Fibroblast of villous mesenchyme (primary cell): ENCODE results near the gene PKD2L2. TPM values are rescaled to one million over a fixed set of nuclear protein-coding genes. Genes with fewer than 3 reads are reported as not detected.
"Not testable (repeated sequence)": the region's sequence is repeated elsewhere in the genome, so short reads cannot be mapped to it uniquely, and the experiment has no call there.

Experiments used
- DNase-seq: peaks from one replicate; pipeline ENCODE4 v3.0.0-alpha.2; 2010; ENCODE audit warnings: low read depth
- H3K4me3 ChIP-seq: 2 replicates; pipeline ENCODE4 v1.5.1; 2011; ENCODE audit warnings: low read depth, mild to moderate bottlenecking, low read length
- total RNA-seq: library from RNA; depleted of rRNA; stranded (reverse); fragments of >200 nt; gene quantifications from 2 replicates; pipeline ENCODE4 v1.2.3, GENCODE V29; 2012
- TF ChIP-seq, protein P1 (sequence below): IDR thresholded peaks from 2 replicates; pipeline ENCODE4 v1.5.1; 2012; ENCODE audit warnings: low read depth, mild to moderate bottlenecking, low read length; ENCODE audit not compliant: insufficient read depth

The PKD2L2 gene
- total RNA-seq, 1 donor, result not detected

DNA sequence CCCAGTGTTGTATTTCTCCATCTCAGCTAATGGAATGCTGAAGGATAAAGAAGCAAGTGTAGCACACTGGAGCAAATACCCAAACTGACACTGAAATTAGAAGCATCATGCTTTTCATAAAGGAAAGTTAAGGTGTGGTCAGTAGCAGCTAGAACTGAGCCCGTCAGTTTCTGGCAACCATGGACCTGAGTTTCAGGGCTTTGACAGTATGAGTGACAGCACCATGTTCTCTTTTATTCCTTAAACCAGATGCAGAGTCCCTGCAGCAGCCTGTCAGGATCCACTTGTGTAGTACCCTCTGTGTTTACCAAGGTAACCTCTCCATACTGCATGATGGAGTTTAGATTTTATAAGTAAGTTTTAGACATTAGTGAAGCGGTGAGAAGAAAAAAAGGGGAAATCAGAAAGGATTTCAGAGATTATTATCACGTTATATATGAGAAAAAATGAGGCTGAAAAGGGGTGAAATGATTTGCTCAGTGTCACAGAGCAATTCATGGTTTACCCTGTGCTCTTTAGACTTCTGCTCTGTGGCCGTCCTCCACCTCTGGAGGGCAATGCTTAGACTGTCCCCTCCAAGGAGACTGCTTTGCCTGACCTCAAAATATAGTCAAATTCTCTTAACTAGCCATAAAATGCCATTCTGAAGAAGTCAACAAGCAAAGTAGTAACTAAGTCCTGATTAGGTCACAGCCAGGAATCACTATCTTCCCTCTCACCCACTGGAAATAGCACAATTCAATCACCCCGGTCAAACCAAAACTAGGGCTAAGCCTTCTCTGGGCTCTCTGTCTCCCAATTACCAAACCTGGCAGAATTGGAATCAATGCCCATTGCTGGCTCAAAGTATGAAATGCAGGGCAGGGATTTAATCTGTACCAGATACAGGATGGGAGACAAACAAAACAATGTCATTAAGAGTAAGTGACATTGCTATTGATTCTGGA, 32.1 kb upstream of the PKD2L2 start:
- TF ChIP-seq, protein P1, sequence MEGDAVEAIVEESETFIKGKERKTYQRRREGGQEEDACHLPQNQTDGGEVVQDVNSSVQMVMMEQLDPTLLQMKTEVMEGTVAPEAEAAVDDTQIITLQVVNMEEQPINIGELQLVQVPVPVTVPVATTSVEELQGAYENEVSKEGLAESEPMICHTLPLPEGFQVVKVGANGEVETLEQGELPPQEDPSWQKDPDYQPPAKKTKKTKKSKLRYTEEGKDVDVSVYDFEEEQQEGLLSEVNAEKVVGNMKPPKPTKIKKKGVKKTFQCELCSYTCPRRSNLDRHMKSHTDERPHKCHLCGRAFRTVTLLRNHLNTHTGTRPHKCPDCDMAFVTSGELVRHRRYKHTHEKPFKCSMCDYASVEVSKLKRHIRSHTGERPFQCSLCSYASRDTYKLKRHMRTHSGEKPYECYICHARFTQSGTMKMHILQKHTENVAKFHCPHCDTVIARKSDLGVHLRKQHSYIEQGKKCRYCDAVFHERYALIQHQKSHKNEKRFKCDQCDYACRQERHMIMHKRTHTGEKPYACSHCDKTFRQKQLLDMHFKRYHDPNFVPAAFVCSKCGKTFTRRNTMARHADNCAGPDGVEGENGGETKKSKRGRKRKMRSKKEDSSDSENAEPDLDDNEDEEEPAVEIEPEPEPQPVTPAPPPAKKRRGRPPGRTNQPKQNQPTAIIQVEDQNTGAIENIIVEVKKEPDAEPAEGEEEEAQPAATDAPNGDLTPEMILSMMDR, result no peak
- DNase-seq, result no peak
- no peak overlapping the region for H3K4me3 ChIP-seq

- TF ChIP-seq, protein P1, result no peak
- DNase-seq, result peak; percentile 55
- no peak overlapping the region for H3K4me3 ChIP-seq
Observed at GRCh38 chr5:137858223-137858916, 30.9 kb upstream of the PKD2L2 start.

GRCh38 chr5:137858954-137859353, 30.3 kb upstream of the PKD2L2 start:
- no peak for DNase-seq
- H3K4me3 ChIP-seq, result no peak overlapping the region
- TF ChIP-seq, protein P1, result no peak

DNA sequence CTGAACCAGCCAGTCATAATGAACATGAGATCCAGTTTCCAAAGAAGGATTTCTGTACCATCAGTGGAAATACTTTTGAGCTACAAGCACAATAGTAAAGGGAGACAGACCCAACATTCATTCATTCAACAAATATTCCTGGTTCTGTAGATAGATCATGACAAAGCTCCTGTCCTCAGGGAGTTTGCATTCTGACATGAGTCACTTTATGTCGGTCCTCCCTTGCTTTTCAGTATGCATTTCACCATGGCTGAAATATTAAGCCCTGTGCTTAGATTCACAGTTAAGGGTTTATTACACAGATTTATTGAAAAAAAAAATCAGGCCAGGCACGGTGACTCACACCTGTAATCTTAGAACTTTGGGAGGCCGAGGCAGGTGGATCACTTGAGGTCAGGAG, 27.0 kb upstream of the PKD2L2 start:
- TF ChIP-seq, protein P1, result no peak
- DNase-seq, result no peak

GRCh38 chr5:137863653-137864052, 25.6 kb upstream of the PKD2L2 start:
- H3K4me3 ChIP-seq, DNase-seq: not testable (repeated sequence)

More for the DNA sequence above, 27.0 kb upstream of the PKD2L2 start:
- no peak overlapping the region for H3K4me3 ChIP-seq

DNA sequence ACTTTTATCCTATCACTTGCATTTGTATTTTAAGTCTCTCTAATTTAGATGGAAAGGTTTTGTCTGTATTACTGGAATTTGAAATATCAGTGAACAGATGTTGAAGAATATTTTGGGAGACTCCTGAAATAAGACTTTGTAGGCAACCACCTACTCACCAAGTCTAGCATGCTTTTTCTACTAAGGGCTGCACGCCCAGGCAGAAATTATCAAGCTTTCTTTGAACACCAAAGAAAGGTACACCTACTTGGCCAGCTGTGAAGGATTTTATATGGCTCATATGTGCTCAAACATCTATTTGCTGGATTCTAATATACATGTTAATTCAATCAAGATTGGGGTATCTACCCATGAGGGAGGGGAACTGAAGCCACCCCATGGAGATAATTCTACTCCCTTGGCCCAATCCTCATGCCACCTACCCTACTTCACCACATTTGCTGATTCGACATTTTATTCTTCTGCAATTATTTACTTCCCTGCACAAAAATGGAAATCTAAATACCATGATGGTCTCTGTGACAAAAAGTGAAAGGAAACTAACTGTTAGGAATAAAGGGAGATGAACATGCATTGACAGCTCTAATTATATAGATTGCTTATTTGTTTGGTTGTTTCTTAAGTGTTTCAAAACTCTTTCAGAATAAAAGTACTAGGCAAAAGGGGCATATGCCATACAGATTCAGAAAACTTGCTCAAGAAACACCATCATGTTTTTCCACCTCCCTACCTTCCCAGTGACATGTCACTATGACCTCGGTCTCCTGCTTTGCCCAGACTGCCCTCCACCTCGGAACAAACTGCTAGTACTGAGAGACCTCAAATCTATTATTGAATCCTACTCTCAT, 22.5 kb upstream of the PKD2L2 start:
- H3K4me3 ChIP-seq, result no peak overlapping the region
- TF ChIP-seq, protein P1, result no peak
- DNase-seq, result no peak
